ENCODE measurements around the gene RSPO4. TPM values are rescaled to one million over a fixed set of nuclear protein-coding genes. Genes with fewer than 3 reads are reported as not detected.

The RSPO4 gene
- total and polyA plus RNA-seq, 9 of the 15 experiments (the other 6 are each of a cell fraction or from before 2014, with no cell fraction given), result 0.04 to 0.34 TPM; not detected in 7

DNA sequence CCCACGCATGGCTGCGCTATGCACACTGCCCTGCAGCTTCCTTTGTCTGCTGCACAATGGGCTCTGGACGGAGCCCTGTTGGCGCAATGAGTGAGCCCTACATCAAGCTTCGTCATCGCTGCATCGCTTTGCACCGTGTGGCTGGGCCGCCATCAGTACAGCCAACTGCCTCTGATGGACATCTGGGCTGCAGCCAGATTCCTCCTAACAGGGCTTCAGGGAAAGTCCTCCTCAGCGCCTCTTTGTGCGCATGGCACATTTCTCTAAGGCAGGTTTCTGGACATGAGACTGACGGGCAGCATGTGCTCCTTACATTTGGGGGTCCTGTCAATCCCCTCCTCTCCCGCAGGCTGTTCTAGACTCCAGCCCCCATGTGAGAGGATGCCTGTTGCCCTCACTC lies 56.3 kb downstream of the RSPO4 start:
- POLR2A ChIA-PET, result interaction anchor here (0.6 to 1.0 kb wide), 2 partner anchors 9 to 84 kb away, joined by 3 read pairs; no protein-coding TSS in a partner anchor

More for the DNA sequence above, 56.3 kb downstream of the RSPO4 start:
- H3K4me2 ChIP-seq (ENCODE audit: insufficient read depth, low read length), result no peak overlapping the region
- no peaks in the 10 kb centered on the region for H3K79me2 ChIP-seq (ENCODE audit: control insufficient read depth, insufficient read depth, low read length)
- DNase-seq (ENCODE audit: extremely low read depth in 1 of 4, low spot score in 3 of 4) (no peak), ATAC-seq (no peak), FAIRE-seq (no peak)
- H3K9me3 ChIP-seq (replicated peaks; ENCODE audit: control insufficient read depth, insufficient read depth, low read depth, low read length), result no peaks in the 10 kb centered on the region
- H3K27me3 ChIP-seq (ENCODE audit: control insufficient read depth in 2 of 2, insufficient read depth in 2 of 2, low read length in 2 of 2), result peaks cover 15 to 62% of the 10 kb centered on the region in 2 experiments; a peak in 4 of 5 replicates
- no peak overlapping the region for H2AFZ ChIP-seq (ENCODE audit: low read depth, low read length)
- intact Hi-C loops (cut with micrococcal nuclease), result no loop called here
- H3K36me3 ChIP-seq (ENCODE audit: control insufficient read depth, insufficient read depth, low read length), result no peaks in the 10 kb centered on the region
- H3K9me1 ChIP-seq (ENCODE audit: control insufficient read depth, insufficient read depth, low read length), result no peaks in the 10 kb centered on the region
- no peak overlapping the region for H3K9ac ChIP-seq (ENCODE audit: insufficient read depth in 1 of 2, low read depth in 2 of 2, low read length in 2 of 2)
- H3K4me1 ChIP-seq (replicated peaks in 1 of 2; ENCODE audit: control insufficient read depth in 2 of 2, insufficient read depth in 2 of 2, low read length in 2 of 2), result no peaks in the 10 kb centered on the region; a peak in 1 of 5 replicates
- H4K20me1 ChIP-seq (replicated peaks; ENCODE audit: control insufficient read depth, insufficient read depth, low read length), result no peaks in the 10 kb centered on the region
- in situ Hi-C loops (cut with MboI), result no loop called here
- no peak overlapping the region for H3K4me3 ChIP-seq
- H3K27ac ChIP-seq (ENCODE audit: extremely low read depth, low read depth, low read length), result no peak overlapping the region
- BruUV-seq (replicated peaks), result no TSS peak
- TF ChIP-seq PRPF4 (IDR thresholded peaks at IDR 0.05; ENCODE audit: insufficient read depth, low read depth, low read length, poor library complexity, severe bottlenecking) (no peak), RUNX1 (IDR thresholded peaks at IDR 0.05; ENCODE audit: low read depth) (no peak), HMGN3 (IDR thresholded peaks at IDR 0.05; ENCODE audit: borderline replicate concordance, extremely low read depth, insufficient read length, low read depth, low read length) (no peak), ZNF282 (CRISPR knock-in tag; IDR thresholded peaks at IDR 0.05) (no peak), KLF1 (tag; IDR thresholded peaks at IDR 0.05) (no peak), ARID1B (IDR thresholded peaks at IDR 0.05) (no peak), TBP (optimal IDR thresholded peaks at IDR 0.05; ENCODE audit: low read depth, low read length) (no peak)
- TF ChIP-seq, protein P1, sequence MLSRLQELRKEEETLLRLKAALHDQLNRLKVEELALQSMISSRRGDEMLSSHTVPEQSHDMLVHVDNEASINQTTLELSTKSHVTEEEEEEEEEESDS (CRISPR knock-in tag; IDR thresholded peaks at IDR 0.05), result no peak
- TF ChIP-seq, protein P2, sequence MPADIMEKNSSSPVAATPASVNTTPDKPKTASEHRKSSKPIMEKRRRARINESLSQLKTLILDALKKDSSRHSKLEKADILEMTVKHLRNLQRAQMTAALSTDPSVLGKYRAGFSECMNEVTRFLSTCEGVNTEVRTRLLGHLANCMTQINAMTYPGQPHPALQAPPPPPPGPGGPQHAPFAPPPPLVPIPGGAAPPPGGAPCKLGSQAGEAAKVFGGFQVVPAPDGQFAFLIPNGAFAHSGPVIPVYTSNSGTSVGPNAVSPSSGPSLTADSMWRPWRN (IDR thresholded peaks at IDR 0.05; ENCODE audit: low read depth), result no peak
- TF ChIP-seq, protein P3, sequence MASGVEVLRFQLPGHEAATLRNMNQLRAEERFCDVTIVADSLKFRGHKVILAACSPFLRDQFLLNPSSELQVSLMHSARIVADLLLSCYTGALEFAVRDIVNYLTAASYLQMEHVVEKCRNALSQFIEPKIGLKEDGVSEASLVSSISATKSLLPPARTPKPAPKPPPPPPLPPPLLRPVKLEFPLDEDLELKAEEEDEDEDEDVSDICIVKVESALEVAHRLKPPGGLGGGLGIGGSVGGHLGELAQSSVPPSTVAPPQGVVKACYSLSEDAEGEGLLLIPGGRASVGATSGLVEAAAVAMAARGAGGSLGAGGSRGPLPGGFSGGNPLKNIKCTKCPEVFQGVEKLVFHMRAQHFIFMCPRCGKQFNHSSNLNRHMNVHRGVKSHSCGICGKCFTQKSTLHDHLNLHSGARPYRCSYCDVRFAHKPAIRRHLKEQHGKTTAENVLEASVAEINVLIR (CRISPR knock-in tag; IDR thresholded peaks at IDR 0.05), result no peak
- TF ChIP-seq, protein P4, sequence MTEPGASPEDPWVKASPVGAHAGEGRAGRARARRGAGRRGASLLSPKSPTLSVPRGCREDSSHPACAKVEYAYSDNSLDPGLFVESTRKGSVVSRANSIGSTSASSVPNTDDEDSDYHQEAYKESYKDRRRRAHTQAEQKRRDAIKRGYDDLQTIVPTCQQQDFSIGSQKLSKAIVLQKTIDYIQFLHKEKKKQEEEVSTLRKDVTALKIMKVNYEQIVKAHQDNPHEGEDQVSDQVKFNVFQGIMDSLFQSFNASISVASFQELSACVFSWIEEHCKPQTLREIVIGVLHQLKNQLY (CRISPR knock-in tag; conservative IDR thresholded peaks at IDR 0.05), result no peak
- TF ChIP-seq, protein P5, sequence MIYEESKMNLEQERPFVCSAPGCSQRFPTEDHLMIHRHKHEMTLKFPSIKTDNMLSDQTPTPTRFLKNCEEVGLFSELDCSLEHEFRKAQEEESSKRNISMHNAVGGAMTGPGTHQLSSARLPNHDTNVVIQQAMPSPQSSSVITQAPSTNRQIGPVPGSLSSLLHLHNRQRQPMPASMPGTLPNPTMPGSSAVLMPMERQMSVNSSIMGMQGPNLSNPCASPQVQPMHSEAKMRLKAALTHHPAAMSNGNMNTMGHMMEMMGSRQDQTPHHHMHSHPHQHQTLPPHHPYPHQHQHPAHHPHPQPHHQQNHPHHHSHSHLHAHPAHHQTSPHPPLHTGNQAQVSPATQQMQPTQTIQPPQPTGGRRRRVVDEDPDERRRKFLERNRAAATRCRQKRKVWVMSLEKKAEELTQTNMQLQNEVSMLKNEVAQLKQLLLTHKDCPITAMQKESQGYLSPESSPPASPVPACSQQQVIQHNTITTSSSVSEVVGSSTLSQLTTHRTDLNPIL (CRISPR knock-in tag; IDR thresholded peaks at IDR 0.05), result no peak
- CTCF ChIA-PET (ENCODE audit: low intra/inter-chr PET ratio), result no interaction called here
- 2% methylated on average over 9 of the region's 13 CpGs for WGBS (ENCODE audit: insufficient coverage, low coverage, missing lambda C conversion rate)
